Astrocyte of the hippocampus (primary cell): ENCODE measurements around the gene FAM135A.
"Not testable (repeated sequence)": the region's sequence is repeated elsewhere in the genome, so short reads cannot be mapped to it uniquely, and the experiment has no call there.

ENCODE experiments used
- DNase-seq: peaks from one replicate; pipeline ENCODE4 v3.0.0; 2011; ENCODE audit warnings: low read depth, low spot score

The FAM135A gene

DNA sequence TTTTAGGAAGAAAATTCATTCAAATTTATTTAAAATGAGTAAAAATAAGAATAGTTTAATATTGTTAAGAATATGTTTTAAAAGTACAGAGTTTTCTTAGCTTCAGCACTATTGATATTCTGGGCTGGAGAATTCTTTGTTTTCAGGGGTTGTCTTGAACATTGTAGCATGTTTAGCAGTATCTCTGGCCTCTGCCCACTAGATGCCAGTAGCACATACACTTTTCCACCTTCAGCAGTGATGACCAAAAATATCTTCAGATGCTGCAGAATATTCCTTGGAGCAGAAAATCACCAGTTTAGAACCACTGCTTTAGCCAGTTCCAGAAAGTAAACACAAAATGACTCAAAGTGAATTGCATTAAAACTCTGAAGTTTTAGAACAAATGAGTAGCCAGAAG is 134.0 kb downstream of the FAM135A start:
- peak; percentile 51 for DNase-seq

DNA sequence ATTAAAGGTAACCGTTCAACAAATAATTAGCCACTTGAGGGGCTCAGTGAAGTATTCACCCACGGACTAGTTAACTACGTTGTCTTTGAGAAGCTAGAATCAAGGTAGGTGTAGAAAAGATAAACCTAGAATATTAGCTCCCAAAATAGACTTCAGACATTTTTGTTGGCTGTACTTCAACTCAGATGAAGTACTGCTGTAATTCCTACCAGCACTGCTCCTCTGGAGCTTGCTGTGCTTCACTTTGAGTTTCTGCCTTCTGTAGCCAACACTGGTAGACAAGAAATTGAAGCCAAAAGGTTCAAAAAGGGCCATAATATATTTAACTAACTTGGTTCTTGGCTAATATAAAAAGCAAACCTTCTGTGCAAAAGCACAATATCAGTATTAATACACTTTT is 134.6 kb downstream of the FAM135A start:
- no peak for DNase-seq

- no peak for DNase-seq
Measured at GRCh38 chr6:70549327-70549726, 136.0 kb downstream of the FAM135A start.

DNA sequence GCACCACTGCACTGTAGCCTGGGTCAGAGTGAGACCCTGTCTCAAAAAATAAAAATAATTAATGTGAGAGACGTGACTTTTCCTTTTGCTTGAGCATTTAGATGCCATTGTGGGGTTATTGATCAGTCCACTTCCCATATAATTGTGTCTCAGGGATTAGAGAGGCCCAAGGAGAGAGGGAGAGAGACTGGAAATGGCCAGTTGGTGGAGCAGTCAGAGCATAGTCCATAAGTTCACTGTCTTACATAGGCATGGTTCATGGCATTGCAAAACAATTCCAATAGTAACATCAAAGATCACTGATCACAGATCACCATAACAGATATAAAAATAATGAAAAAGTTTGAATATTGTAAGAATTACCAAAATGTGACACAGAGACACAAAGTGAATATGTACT is 138.3 kb downstream of the FAM135A start:
- DNase-seq: no peak

GRCh38 chr6:70552286-70552940 is 139.1 kb downstream of the FAM135A start:
- not testable (repeated sequence) for DNase-seq

DNA sequence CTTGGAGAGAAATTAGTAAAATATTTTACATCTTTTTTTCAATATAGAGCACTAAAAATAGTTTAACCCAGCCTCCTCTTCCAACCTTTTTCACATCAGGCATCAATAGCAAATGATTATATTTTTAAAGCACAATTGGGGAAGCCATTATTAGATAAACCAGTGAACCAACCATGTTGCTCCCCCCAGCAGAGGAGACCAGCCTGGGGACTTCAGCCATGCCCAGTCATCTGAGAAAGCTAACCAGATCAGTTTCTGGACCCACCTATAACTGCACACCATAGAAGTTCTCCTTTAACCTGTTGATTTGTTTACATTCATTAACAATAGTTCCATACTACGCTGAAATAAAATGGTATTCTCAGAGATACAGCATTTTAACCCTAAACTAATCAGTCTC is 139.7 kb downstream of the FAM135A start:
- no peak for DNase-seq

DNA sequence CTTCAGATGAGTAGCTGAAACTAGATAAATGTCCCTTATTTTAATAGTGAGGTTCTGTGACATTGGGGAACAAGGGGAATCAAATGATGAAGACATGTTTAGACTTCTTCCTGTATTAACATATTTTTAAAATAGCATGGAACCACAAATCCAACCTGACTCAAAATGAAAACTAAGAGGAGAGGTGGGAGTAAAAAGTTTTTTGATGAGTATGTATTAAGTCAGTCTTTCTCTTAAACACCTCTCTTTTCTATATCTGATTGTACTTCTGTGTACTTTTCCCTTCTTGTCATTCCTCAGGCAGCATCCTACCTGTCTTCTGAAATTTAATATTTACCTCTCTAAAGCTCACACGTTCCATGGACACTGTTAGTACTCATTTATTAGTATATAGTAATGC is 144.7 kb downstream of the FAM135A start:
- DNase-seq: no peak

GRCh38 chr6:70562401-70562800 is 149.1 kb downstream of the FAM135A start:
- DNase-seq: not testable (repeated sequence)

DNA sequence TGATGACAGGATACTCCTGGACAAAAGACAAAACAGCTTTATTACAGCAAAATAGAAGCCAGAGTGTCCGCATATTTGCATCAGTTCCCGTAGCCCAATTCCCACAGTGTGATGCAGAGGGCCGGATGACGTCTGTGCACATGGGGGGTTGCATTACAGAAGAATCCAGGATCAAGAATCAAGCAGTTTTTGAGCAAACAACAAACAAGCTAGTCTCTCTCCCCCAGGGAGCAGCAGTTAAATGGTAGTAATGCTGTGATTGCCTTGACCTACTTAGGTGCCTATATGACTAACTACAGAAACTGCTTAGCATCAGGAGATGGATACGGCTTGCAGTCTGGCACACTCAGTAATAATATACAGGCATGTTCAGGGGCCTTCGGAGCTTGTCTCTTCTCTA is 150.2 kb downstream of the FAM135A start:
- no peak for DNase-seq

DNA sequence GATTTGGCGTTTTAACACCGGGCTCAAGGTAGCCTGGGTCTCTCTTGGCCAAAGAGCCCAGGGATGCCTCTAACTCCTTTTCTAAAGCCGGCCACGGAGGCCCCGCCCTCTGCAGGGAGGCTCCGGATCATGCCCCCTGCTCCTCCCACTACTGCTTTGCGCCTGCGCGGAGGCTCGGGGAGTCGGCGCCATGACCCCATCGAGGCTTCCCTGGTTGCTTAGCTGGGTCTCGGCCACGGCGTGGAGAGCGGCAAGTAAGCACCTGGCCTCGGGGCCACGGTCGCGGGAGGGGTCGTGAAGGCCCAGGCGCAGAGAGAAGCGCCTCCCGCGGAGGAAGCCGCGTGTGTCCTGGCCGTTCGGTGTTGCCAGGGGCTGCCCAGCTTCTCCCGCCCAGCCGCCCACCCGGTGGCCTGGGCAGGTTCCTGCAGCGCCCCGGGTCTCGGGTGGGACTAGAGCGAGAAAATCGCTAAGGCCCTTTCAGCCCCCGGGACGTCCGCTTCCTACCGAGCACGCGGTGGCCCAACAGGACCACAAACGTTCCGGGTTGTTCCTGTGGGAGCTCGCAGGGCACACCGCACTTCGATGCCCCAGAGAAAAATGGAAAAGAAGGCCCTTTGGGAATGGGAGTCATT is 153.6 kb downstream of the FAM135A start, which contains the start of gene SDHAF4:
SDHAF4 (plus strand) TSS at position 180 of the 632 bp plus-strand sequence; CDS start at position 191, 11 bp downstream.
- DNase-seq: peak; percentile 96

DNA sequence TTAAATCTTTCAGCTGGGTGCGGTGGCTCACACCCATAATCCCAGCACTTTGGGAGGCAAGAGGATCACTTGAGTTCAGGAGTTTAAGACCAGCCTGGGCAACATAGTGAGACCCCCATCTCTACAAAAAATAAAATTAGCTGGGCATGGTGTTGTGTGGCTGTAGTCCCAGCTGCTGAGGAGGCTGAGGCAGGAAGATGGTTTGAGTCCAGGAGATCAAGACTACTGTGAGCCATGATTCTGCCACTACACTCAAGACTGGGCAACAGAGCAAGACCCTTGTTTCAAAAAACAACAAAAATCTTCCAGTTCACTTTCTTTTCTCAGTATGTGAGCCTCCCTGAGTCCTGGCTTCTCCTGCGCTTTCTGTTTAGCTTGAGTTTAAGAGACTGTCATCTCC is 161.3 kb downstream of the FAM135A start:
- DNase-seq: no peak

GRCh38 chr6:70575899-70576495 is 162.7 kb downstream of the FAM135A start:
- no peak for DNase-seq

DNA sequence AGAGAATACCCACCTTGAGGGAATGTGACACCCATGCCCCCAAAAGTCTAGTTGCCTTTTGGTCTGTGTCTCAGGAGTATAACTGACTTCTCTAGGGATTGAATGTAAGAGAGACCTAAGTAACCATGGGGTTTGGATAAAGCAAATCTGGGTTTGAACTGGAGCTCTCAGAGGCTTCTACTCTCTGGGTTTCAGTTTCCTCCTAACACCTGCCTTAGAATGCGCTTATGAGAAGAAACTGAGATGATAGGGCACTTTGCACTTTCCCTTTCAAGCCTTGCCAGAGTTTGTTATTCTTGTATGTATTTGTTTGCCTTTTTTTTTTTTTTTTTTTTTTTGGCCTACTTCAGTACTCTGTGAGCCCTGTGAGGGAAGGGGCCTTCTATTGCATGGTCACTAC is 172.8 kb downstream of the FAM135A start:
- DNase-seq: no peak

DNA sequence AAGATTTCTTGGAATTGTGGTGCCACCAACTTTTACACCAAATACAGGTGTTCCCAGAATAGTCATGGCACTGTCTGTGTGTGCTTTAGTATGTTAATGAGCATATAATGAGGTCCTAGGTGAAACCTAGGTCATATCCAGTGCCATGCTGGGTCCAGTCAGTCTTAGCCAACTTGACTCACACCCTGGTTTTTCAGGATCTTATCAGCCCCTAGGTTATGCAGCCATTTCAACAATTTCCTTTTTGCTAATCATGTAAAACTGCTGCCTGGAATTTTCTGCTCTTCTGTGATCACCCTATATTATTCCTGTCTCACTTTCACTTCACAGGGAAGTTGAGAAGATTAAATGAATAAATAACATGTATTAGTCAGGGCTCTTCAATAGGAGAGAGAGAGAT is 177.1 kb downstream of the FAM135A start:
- DNase-seq: no peak

- DNase-seq: peak; percentile 56
Measured at GRCh38 chr6:70592391-70593117, 179.2 kb downstream of the FAM135A start.

GRCh38 chr6:70593118-70593486 is 179.8 kb downstream of the FAM135A start:
- no peak for DNase-seq

- DNase-seq: no peak
Measured at GRCh38 chr6:70599187-70599586, 185.9 kb downstream of the FAM135A start.

- DNase-seq: no peak
Measured at GRCh38 chr6:70601014-70601413, 187.7 kb downstream of the FAM135A start.

- DNase-seq: no peak
Measured at GRCh38 chr6:70604254-70604653, 190.9 kb downstream of the FAM135A start.

DNA sequence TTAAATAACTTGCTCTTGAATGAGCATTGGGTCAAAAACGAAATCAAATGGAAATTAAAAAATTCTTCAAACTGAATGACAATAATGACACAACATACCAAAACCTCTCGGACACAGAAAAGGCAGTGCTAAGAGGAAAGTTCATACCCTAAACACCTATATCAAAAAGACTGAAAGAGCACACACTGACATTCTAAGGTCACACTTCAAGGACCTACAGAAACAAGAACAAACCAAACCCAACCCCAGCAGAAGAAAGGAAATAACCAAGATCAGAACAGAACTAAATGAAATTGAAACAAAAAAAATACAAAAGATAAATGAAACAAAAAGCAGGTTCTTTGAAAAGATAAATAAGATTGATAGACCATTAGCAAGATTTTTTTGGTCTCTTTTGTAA is 194.1 kb downstream of the FAM135A start:
- DNase-seq: not testable (repeated sequence)

DNA sequence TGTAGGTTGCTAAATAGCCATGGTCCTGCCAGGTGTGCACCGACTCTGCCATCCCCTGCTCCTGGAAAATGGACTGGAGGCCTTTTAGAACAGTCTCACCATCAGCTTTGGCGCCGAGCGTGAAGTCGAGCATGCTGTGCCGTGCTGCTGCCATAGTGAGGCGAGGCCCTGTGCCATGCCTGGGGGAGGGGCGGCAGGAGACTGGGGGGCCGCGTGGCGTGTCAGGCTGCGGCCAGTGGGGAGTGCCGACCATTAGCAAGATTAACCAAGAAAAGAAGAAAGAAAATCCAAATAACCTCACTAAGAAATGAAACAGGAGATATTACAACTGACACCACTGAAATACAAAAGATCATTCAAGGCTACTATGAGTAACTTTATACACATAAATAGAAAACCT is 195.9 kb downstream of the FAM135A start:
- not testable (repeated sequence) for DNase-seq
